Fibroblast of gingiva (primary cell): ENCODE data around the gene BACH2.
"Not testable (repeated sequence)": the region's sequence is repeated elsewhere in the genome, so short reads cannot be mapped to it uniquely, and the experiment has no call there.

Source experiments
- DNase-seq: peaks from one replicate; pipeline ENCODE4 v3.0.0-alpha.2; 2011; ENCODE audit warnings: low read depth

Gene BACH2

GRCh38 chr6:90183587-90184333, 112.9 kb downstream of the BACH2 start:
- no peak for DNase-seq

GRCh38 chr6:90180526-90180925, 116.1 kb downstream of the BACH2 start:
- no peak for DNase-seq

GRCh38 chr6:90179190-90180169, 117.2 kb downstream of the BACH2 start:
- DNase-seq: no peak

GRCh38 chr6:90178384-90178855, 118.2 kb downstream of the BACH2 start:
- no peak for DNase-seq

- DNase-seq: no peak
Observed at GRCh38 chr6:90177544-90178383, 118.9 kb downstream of the BACH2 start.

GRCh38 chr6:90175627-90176538, 120.8 kb downstream of the BACH2 start:
- DNase-seq: no peak

GRCh38 chr6:90173262-90173925, 123.2 kb downstream of the BACH2 start:
- no peak for DNase-seq

GRCh38 chr6:90170601-90171000, 126.0 kb downstream of the BACH2 start:
- DNase-seq: no peak

GRCh38 chr6:90169374-90169773, 127.3 kb downstream of the BACH2 start:
- no peak for DNase-seq

GRCh38 chr6:90168693-90169131, 127.9 kb downstream of the BACH2 start:
- DNase-seq: no peak

- DNase-seq: no peak
Observed at GRCh38 chr6:90167514-90168379, 128.9 kb downstream of the BACH2 start.

- not testable (repeated sequence) for DNase-seq
Observed at GRCh38 chr6:90166155-90166924, 130.3 kb downstream of the BACH2 start.

GRCh38 chr6:90162648-90163387, 133.8 kb downstream of the BACH2 start:
- no peak for DNase-seq

GRCh38 chr6:90160013-90160412, 136.6 kb downstream of the BACH2 start:
- no peak for DNase-seq

- no peak for DNase-seq
Observed at GRCh38 chr6:90159452-90159851, 137.2 kb downstream of the BACH2 start.

- no peak for DNase-seq
Observed at GRCh38 chr6:90158936-90159335, 137.7 kb downstream of the BACH2 start.

GRCh38 chr6:90157441-90157840, 139.2 kb downstream of the BACH2 start:
- no peak for DNase-seq

GRCh38 chr6:90156861-90157260, 139.8 kb downstream of the BACH2 start:
- no peak for DNase-seq
